Measurements from ENCODE around the gene GNAQ.

GRCh38 chr9:77965445-77966123, 66.0 kb downstream of the GNAQ start:
- TF ChIP-seq TCF12 (IDR thresholded peaks at IDR 0.05) (no peak), JUND (IDR thresholded peaks at IDR 0.05) (no peak), SMC3 (IDR thresholded peaks at IDR 0.05; ENCODE audit: low read depth, low read length) (no peak), NRF1 (IDR thresholded peaks at IDR 0.05; ENCODE audit: low read depth, low read length) (no peak), EZH2phosphoT487 (IDR thresholded peaks at IDR 0.05; ENCODE audit: borderline replicate concordance, low read depth) (no peak)
- TF ChIP-seq, protein P1, sequence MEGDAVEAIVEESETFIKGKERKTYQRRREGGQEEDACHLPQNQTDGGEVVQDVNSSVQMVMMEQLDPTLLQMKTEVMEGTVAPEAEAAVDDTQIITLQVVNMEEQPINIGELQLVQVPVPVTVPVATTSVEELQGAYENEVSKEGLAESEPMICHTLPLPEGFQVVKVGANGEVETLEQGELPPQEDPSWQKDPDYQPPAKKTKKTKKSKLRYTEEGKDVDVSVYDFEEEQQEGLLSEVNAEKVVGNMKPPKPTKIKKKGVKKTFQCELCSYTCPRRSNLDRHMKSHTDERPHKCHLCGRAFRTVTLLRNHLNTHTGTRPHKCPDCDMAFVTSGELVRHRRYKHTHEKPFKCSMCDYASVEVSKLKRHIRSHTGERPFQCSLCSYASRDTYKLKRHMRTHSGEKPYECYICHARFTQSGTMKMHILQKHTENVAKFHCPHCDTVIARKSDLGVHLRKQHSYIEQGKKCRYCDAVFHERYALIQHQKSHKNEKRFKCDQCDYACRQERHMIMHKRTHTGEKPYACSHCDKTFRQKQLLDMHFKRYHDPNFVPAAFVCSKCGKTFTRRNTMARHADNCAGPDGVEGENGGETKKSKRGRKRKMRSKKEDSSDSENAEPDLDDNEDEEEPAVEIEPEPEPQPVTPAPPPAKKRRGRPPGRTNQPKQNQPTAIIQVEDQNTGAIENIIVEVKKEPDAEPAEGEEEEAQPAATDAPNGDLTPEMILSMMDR (IDR thresholded peaks at IDR 0.05): no peak
- TF ChIP-seq, protein P2, sequence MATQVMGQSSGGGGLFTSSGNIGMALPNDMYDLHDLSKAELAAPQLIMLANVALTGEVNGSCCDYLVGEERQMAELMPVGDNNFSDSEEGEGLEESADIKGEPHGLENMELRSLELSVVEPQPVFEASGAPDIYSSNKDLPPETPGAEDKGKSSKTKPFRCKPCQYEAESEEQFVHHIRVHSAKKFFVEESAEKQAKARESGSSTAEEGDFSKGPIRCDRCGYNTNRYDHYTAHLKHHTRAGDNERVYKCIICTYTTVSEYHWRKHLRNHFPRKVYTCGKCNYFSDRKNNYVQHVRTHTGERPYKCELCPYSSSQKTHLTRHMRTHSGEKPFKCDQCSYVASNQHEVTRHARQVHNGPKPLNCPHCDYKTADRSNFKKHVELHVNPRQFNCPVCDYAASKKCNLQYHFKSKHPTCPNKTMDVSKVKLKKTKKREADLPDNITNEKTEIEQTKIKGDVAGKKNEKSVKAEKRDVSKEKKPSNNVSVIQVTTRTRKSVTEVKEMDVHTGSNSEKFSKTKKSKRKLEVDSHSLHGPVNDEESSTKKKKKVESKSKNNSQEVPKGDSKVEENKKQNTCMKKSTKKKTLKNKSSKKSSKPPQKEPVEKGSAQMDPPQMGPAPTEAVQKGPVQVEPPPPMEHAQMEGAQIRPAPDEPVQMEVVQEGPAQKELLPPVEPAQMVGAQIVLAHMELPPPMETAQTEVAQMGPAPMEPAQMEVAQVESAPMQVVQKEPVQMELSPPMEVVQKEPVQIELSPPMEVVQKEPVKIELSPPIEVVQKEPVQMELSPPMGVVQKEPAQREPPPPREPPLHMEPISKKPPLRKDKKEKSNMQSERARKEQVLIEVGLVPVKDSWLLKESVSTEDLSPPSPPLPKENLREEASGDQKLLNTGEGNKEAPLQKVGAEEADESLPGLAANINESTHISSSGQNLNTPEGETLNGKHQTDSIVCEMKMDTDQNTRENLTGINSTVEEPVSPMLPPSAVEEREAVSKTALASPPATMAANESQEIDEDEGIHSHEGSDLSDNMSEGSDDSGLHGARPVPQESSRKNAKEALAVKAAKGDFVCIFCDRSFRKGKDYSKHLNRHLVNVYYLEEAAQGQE (IDR thresholded peaks at IDR 0.05; ENCODE audit: low read depth, low read length): no peak

Measured in SK-N-SH (cell line).